Measurements from ENCODE around the gene MGAT4A. TPM values are rescaled to one million over a fixed set of nuclear protein-coding genes. Genes with fewer than 3 reads are reported as not detected.

MGAT4A gene
- total and polyA plus RNA-seq, 2 of the 13 experiments (the other 11 are each of a cell fraction or from before 2014, with no cell fraction given): 47.2 to 90.9 TPM

DNA sequence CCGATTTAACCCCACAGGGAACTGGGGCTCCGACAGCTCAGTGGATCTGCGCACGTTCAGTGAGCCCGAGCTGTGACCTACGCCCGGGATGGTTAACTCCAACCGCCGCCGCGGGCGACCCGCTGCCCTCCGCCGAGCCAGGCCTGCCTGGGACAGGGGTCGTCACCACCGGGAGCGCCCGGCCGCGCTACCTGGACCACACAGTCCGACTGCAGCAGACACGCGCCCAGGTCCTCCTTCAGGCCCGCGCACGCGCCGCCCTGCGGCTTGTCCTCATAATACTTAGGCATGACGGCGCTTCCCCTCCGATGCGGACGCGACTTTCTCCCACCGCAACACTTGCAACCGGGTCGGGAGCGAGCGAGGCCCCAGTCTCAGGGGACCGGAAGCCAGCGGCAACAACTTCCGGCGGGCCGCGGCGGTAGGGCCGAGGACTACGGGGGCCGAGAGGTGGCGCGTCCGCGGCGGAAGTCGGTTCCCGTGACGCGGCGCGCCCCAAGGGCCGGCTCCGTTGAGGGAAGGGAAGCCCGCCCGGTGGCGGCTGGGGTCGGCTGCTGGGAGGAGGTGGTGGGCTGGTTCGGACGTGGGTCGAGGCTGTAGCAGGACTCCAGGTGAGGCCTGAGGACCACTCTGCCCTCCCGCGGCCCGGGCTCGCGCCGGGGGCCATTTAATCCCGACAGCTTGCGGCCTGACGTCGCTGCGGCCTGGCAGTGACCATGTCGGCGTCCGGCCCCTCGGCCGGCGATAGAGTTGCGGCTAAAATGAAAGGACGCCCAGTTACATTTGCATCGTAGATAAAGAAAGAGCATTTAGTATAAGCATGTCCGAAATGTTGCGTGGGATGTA, 122.6 kb downstream of the MGAT4A start, which contains the start of the genes COA5 and UNC50 (continued):
- TF ChIP-seq, protein P1, sequence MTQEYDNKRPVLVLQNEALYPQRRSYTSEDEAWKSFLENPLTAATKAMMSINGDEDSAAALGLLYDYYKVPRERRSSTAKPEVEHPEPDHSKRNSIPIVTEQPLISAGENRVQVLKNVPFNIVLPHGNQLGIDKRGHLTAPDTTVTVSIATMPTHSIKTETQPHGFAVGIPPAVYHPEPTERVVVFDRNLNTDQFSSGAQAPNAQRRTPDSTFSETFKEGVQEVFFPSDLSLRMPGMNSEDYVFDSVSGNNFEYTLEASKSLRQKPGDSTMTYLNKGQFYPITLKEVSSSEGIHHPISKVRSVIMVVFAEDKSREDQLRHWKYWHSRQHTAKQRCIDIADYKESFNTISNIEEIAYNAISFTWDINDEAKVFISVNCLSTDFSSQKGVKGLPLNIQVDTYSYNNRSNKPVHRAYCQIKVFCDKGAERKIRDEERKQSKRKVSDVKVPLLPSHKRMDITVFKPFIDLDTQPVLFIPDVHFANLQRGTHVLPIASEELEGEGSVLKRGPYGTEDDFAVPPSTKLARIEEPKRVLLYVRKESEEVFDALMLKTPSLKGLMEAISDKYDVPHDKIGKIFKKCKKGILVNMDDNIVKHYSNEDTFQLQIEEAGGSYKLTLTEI (CRISPR knock-in tag; conservative IDR thresholded peaks at IDR 0.05): no peak
- TF ChIP-seq, protein P2, sequence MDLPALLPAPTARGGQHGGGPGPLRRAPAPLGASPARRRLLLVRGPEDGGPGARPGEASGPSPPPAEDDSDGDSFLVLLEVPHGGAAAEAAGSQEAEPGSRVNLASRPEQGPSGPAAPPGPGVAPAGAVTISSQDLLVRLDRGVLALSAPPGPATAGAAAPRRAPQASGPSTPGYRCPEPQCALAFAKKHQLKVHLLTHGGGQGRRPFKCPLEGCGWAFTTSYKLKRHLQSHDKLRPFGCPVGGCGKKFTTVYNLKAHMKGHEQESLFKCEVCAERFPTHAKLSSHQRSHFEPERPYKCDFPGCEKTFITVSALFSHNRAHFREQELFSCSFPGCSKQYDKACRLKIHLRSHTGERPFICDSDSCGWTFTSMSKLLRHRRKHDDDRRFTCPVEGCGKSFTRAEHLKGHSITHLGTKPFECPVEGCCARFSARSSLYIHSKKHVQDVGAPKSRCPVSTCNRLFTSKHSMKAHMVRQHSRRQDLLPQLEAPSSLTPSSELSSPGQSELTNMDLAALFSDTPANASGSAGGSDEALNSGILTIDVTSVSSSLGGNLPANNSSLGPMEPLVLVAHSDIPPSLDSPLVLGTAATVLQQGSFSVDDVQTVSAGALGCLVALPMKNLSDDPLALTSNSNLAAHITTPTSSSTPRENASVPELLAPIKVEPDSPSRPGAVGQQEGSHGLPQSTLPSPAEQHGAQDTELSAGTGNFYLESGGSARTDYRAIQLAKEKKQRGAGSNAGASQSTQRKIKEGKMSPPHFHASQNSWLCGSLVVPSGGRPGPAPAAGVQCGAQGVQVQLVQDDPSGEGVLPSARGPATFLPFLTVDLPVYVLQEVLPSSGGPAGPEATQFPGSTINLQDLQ (CRISPR knock-in tag; IDR thresholded peaks at IDR 0.05): peak; percentile 27; the same call in 1 of the 2 replicates
- TF ChIP-seq KAT8 (CRISPR knock-in tag; IDR thresholded peaks at IDR 0.05): peak; percentile 100
- TF ChIP-seq ZNF557 (CRISPR knock-in tag; IDR thresholded peaks at IDR 0.05): peak; percentile 84; the same call in 1 of the 2 replicates
- no peak for TF ChIP-seq MATR3 (CRISPR knock-in tag; IDR thresholded peaks at IDR 0.05)
- TF ChIP-seq, protein P3, sequence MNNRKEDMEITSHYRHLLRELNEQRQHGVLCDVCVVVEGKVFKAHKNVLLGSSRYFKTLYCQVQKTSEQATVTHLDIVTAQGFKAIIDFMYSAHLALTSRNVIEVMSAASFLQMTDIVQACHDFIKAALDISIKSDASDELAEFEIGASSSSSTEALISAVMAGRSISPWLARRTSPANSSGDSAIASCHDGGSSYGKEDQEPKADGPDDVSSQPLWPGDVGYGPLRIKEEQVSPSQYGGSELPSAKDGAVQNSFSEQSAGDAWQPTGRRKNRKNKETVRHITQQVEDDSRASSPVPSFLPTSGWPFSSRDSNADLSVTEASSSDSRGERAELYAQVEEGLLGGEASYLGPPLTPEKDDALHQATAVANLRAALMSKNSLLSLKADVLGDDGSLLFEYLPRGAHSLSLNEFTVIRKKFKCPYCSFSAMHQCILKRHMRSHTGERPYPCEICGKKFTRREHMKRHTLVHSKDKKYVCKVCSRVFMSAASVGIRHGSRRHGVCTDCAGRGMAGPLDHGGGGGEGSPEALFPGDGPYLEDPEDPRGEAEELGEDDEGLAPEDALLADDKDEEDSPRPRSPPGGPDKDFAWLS (CRISPR knock-in tag; IDR thresholded peaks at IDR 0.05; ENCODE audit: borderline replicate concordance): no peak
- TF ChIP-seq ZNF703 (CRISPR knock-in tag; IDR thresholded peaks at IDR 0.05; ENCODE audit: borderline replicate concordance): peak; percentile 95; the same call in 1 of the 2 replicates
- TF ChIP-seq RAD51 (IDR thresholded peaks at IDR 0.05; ENCODE audit: borderline replicate concordance): no peak
- TF ChIP-seq ZNF761 (CRISPR knock-in tag; conservative IDR thresholded peaks at IDR 0.05): peak; percentile 95
- TF ChIP-seq, protein P4, sequence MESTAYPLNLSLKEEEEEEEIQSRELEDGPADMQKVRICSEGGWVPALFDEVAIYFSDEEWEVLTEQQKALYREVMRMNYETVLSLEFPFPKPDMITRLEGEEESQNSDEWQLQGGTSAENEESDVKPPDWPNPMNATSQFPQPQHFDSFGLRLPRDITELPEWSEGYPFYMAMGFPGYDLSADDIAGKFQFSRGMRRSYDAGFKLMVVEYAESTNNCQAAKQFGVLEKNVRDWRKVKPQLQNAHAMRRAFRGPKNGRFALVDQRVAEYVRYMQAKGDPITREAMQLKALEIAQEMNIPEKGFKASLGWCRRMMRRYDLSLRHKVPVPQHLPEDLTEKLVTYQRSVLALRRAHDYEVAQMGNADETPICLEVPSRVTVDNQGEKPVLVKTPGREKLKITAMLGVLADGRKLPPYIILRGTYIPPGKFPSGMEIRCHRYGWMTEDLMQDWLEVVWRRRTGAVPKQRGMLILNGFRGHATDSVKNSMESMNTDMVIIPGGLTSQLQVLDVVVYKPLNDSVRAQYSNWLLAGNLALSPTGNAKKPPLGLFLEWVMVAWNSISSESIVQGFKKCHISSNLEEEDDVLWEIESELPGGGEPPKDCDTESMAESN (CRISPR knock-in tag; conservative IDR thresholded peaks at IDR 0.05): peak; percentile 95
- TF ChIP-seq ZNF737 (CRISPR knock-in tag; IDR thresholded peaks at IDR 0.05; ENCODE audit: borderline replicate concordance): peak; percentile 51; the same call in 1 of the 2 replicates
- TF ChIP-seq, protein P5, sequence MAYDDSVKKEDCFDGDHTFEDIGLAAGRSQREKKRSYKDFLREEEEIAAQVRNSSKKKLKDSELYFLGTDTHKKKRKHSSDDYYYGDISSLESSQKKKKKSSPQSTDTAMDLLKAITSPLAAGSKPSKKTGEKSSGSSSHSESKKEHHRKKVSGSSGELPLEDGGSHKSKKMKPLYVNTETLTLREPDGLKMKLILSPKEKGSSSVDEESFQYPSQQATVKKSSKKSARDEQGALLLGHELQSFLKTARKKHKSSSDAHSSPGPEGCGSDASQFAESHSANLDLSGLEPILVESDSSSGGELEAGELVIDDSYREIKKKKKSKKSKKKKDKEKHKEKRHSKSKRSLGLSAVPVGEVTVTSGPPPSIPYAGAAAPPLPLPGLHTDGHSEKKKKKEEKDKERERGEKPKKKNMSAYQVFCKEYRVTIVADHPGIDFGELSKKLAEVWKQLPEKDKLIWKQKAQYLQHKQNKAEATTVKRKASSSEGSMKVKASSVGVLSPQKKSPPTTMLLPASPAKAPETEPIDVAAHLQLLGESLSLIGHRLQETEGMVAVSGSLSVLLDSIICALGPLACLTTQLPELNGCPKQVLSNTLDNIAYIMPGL (CRISPR knock-in tag; IDR thresholded peaks at IDR 0.05; ENCODE audit: borderline replicate concordance in 1 of 2, low read depth in 1 of 2): peak; percentile 98
- peak; percentile 99 for TF ChIP-seq KDM2A (CRISPR knock-in tag; IDR thresholded peaks at IDR 0.05; ENCODE audit: borderline replicate concordance, low read depth)
- TF ChIP-seq CBX2 (IDR thresholded peaks at IDR 0.05; ENCODE audit: low read depth, low read length): no peak
- no peak for TF ChIP-seq CBX2 (CRISPR knock-in tag; IDR thresholded peaks at IDR 0.05; ENCODE audit: low read depth)
- TF ChIP-seq SRSF1 (optimal IDR thresholded peaks at IDR 0.05; ENCODE audit: low read depth, low read length): peak; percentile 82
- TF ChIP-seq RXRA (CRISPR knock-in tag; IDR thresholded peaks at IDR 0.05): peak; percentile 90
- TF ChIP-seq MYNN (CRISPR knock-in tag; IDR thresholded peaks at IDR 0.05; ENCODE audit: low read depth): peak; percentile 37; the same call in 1 of the 2 replicates
